Activated B cell treated with CpG ODN at 0.5 μM for 24 hours (primary cell): ENCODE measurements around the gene GLIPR1. TPM values are rescaled to one million over a fixed set of nuclear protein-coding genes. Genes with fewer than 3 reads are reported as not detected.
"Not testable (repeated sequence)": the region's sequence is repeated elsewhere in the genome, so short reads cannot be mapped to it uniquely, and the experiment has no call there.

Source experiments
- ATAC-seq: fragments of 200-7000 bp; cut with Tn5 transposase; one replicate; pipeline ENCODE4 v1.10.0; 2021; ENCODE audit warnings: low read depth, mild to moderate bottlenecking, moderate library complexity
- CTCF ChIA-PET: fragments of 350-600 bp; sonication (Branson Sonifier 250); formaldehyde crosslinking; loops from one replicate; lab custom pipeline; 2021; ENCODE audit warnings: antibody characterized with exemption; lab: Charles Lee
- POLR2A ChIA-PET: fragments of 350-600 bp; sonication (Branson Sonifier 250); formaldehyde crosslinking; loops from one replicate; lab custom pipeline; 2021; ENCODE audit warnings: antibody characterized with exemption; lab: Charles Lee
- DNase-seq: peaks from one replicate; pipeline ENCODE4 v3.0.0; 2022
- H3K27ac Mint-ChIP-seq: one replicate; pipeline ENCODE4 v1.8.0; 2020; ENCODE audit warnings: mixed read lengths
- H3K27me3 Mint-ChIP-seq: one replicate; pipeline ENCODE4 v1.8.0; 2021; ENCODE audit warnings: mixed read lengths
- H3K36me3 Mint-ChIP-seq: one replicate; pipeline ENCODE4 v1.8.0; 2021; ENCODE audit warnings: low read depth, mixed read lengths
- H3K4me1 Mint-ChIP-seq: one replicate; pipeline ENCODE4 v1.8.0; 2021; ENCODE audit warnings: mixed read lengths
- H3K4me3 Mint-ChIP-seq: one replicate; pipeline ENCODE4 v1.8.0; 2020; ENCODE audit warnings: mild to moderate bottlenecking, mixed read lengths
- H3K9me3 Mint-ChIP-seq: one replicate; pipeline ENCODE4 v1.8.0; 2020; ENCODE audit warnings: mixed read lengths
- intact Hi-C: fragments of 100-400 bp; cut with micrococcal nuclease; formaldehyde crosslinking; loops from one replicate; pipeline ENCODE4 v1.15.1; 2024
- total RNA-seq: library from RNA; stranded (reverse); gene quantifications from 2 replicates; pipeline ENCODE4 v1.2.3, GENCODE V29; 2022
- TF ChIP-seq, protein P1 (sequence below): fragments of 200-600 bp; IDR thresholded peaks from one replicate; pipeline ENCODE4 v1.8.0; 2022; ENCODE audit warnings: antibody characterized with exemption, mild to moderate bottlenecking

The GLIPR1 gene
- total RNA-seq, 1 donor from 2014 or later, result 45.4 TPM

DNA sequence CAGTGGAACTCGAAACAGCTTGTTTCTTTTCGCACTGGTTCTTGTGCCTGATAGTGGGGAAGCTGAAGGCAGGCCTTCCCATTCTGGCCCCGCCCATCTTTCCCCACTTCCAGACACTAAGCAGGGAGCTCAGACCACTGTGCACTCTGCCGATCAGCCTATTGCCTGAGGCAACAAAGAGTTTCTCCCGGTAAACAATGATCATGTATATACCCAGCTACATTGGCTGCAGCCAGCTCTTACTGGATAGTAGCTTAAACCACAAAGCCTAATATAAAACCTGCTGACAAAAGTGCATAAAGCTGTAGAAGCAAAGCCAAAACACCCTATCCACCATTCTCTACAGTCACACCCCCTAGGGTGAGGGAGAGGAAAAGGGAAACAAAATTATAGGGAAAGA is 24.7 kb upstream of the GLIPR1 start:
- H3K4me1 Mint-ChIP-seq, result no peaks in the 10 kb centered on the region
- TF ChIP-seq, protein P1, sequence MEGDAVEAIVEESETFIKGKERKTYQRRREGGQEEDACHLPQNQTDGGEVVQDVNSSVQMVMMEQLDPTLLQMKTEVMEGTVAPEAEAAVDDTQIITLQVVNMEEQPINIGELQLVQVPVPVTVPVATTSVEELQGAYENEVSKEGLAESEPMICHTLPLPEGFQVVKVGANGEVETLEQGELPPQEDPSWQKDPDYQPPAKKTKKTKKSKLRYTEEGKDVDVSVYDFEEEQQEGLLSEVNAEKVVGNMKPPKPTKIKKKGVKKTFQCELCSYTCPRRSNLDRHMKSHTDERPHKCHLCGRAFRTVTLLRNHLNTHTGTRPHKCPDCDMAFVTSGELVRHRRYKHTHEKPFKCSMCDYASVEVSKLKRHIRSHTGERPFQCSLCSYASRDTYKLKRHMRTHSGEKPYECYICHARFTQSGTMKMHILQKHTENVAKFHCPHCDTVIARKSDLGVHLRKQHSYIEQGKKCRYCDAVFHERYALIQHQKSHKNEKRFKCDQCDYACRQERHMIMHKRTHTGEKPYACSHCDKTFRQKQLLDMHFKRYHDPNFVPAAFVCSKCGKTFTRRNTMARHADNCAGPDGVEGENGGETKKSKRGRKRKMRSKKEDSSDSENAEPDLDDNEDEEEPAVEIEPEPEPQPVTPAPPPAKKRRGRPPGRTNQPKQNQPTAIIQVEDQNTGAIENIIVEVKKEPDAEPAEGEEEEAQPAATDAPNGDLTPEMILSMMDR, result no peak
- no peak overlapping the region for H3K4me3 Mint-ChIP-seq
- no peaks in the 10 kb centered on the region for H3K27me3 Mint-ChIP-seq
- ATAC-seq (no peak), DNase-seq (no peak)
- intact Hi-C loops, result no loop called here
- CTCF ChIA-PET, result no interaction called here
- POLR2A ChIA-PET, result interaction anchor here (1.3 kb wide), 1 partner anchor 16 kb away, joined by 3 read pairs; no protein-coding TSS in a partner anchor
- peaks cover 11% of the 10 kb centered on the region for H3K9me3 Mint-ChIP-seq
- peaks cover 3% of the 10 kb centered on the region for H3K36me3 Mint-ChIP-seq
- no peak overlapping the region for H3K27ac Mint-ChIP-seq

DNA sequence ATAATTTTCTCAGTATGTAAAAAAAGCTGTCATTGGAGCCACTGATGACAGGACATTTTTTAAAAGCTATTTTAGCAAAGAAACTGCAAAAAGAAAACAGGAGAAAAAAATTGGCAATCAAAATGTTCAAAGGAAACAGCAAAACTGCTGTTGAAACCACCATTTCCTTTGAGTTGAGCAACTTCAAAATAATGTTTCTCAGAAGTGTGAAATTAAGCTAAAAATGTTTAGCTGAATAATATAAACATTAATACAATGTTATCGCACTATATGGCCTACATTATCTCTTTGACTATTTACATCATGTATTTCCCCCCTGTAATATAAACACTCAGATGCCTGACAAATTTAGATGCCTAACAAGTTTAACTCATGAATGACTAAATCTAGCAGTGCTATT is 23.4 kb upstream of the GLIPR1 start:
- no peak overlapping the region for H3K4me3 Mint-ChIP-seq
- intact Hi-C loops, result no loop called here
- no peaks in the 10 kb centered on the region for H3K4me1 Mint-ChIP-seq
- H3K27ac Mint-ChIP-seq, result no peak overlapping the region
- no peaks in the 10 kb centered on the region for H3K27me3 Mint-ChIP-seq
- peaks cover 11% of the 10 kb centered on the region for H3K9me3 Mint-ChIP-seq
- peaks cover 3% of the 10 kb centered on the region for H3K36me3 Mint-ChIP-seq
- TF ChIP-seq, protein P1, result no peak
- POLR2A ChIA-PET, result no interaction called here
- ATAC-seq (no peak), DNase-seq (no peak)
- CTCF ChIA-PET, result no interaction called here

DNA sequence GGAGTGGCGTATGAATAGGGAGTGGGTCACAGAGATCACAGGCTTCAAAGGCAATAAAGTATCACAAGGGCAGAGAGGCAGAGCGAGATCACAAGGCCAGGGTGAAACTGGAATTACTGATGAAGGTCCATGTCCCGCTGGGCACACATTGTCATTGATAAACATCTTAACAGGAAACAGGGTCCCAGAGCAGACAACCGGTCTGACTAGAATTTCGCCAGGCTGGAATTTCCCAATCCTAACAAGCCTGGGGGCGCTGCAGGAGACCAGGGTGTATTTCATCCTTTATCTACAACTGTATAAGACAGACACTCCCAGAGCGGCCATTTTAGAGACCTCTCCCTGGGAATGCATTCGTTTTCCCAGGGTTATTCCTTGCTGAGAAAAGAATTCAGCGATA is 22.7 kb upstream of the GLIPR1 start:
- POLR2A ChIA-PET, H3K27ac Mint-ChIP-seq, intact Hi-C loops: not testable (repeated sequence)

DNA sequence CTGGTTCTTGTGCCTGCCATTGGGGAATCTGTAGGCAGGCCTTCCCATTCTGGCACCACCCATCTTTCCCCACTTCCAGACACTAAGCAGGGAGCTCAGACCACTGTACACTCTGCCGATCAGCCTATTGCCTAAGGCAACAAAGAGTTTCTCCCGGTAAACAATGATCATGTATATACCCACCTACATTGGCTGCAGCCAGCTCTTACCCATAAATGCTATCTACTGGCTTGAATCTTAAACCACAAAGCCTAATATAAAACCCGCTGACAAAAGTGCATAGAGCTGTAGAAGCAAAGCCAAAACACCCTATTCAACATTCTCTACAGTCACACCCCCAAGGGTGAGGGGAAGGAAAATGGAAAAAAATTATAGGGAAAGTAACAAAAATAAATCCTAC is 20.8 kb upstream of the GLIPR1 start:
- H3K27ac Mint-ChIP-seq, result no peak overlapping the region
- H3K36me3 Mint-ChIP-seq, result peaks cover 3% of the 10 kb centered on the region
- H3K4me3 Mint-ChIP-seq, result no peak overlapping the region
- no peaks in the 10 kb centered on the region for H3K27me3 Mint-ChIP-seq
- H3K4me1 Mint-ChIP-seq, result no peaks in the 10 kb centered on the region
- DNase-seq (no peak), ATAC-seq (no peak)
- intact Hi-C loops, result no loop called here
- H3K9me3 Mint-ChIP-seq, result peaks cover 11% of the 10 kb centered on the region
- TF ChIP-seq, protein P1, result no peak
- POLR2A ChIA-PET, result no interaction called here
- CTCF ChIA-PET, result no interaction called here

More for the DNA sequence above, 22.7 kb upstream of the GLIPR1 start:
- peaks cover 11% of the 10 kb centered on the region for H3K9me3 Mint-ChIP-seq
- H3K4me1 Mint-ChIP-seq, H3K4me3 Mint-ChIP-seq, H3K36me3 Mint-ChIP-seq, CTCF ChIA-PET, ATAC-seq, DNase-seq, H3K27me3 Mint-ChIP-seq: not testable (repeated sequence)

DNA sequence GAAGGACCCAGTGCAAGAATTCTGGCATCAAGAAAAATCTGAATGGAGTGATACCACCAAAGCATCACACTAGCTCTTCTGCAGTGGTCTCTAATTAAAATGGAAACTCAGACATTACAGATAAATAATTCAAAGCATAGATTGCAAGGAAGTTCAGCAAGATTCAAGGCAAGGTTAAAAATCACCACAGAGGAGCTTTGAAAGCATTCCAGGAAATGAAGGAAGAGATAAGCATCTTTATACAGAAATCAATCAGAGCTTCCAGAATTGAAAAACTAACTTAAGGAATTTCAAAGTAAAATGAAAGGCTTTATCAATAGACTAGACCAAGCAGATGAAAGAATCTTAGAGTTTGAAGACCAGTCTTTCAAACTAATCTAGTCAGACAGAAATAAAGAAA is 20.4 kb upstream of the GLIPR1 start:
- intact Hi-C loops, result no loop called here
- ATAC-seq (no peak), DNase-seq (no peak)
- Mint-ChIP-seq H3K36me3 (peaks cover 3% of the 10 kb centered on the region), H3K4me3 (no peak overlapping the region), H3K27ac (no peak overlapping the region), H3K9me3 (peaks cover 11% of the 10 kb centered on the region), H3K27me3 (no peaks in the 10 kb centered on the region), H3K4me1 (no peaks in the 10 kb centered on the region)
- TF ChIP-seq, protein P1, result no peak
- POLR2A ChIA-PET, result no interaction called here
- CTCF ChIA-PET, result no interaction called here
